Measurements from ENCODE around the gene FAM221B.
A peak's percentile ranks its signal among the peaks of the same experiment; 100 is the strongest.

The FAM221B gene

GRCh38 chr9:35828716-35829083 lies at the start of gene FAM221B:
TSS of gene FAM221B (minus strand) at chr9:35828732. CDS start at chr9:35826161, 2,571 bp downstream.
- DNase-seq, result peak; percentile 39

GRCh38 chr9:35872505-35872904 lies 44.0 kb upstream of the FAM221B start:
- DNase-seq, result no peak

GRCh38 chr9:35871545-35871944 lies 43.0 kb upstream of the FAM221B start:
- DNase-seq, result no peak

GRCh38 chr9:35870351-35870923 lies 41.9 kb upstream of the FAM221B start, which contains the start of gene OR13J1:
TSS of gene OR13J1 (minus strand) at chr9:35870401. CDS start at chr9:35870401, 0 bp downstream.
- DNase-seq, result no peak

GRCh38 chr9:35869621-35870216 lies 41.2 kb upstream of the FAM221B start:
- no peak for DNase-seq

- DNase-seq, result no peak
These were observed 40.4 kb upstream of the FAM221B start for GRCh38 chr9:35868933-35869332.

- DNase-seq, result no peak
These were observed 39.0 kb upstream of the FAM221B start for GRCh38 chr9:35867538-35867937.

GRCh38 chr9:35864695-35865255 lies 36.2 kb upstream of the FAM221B start:
- DNase-seq, result no peak

- no peak for DNase-seq
These were observed 35.1 kb upstream of the FAM221B start for GRCh38 chr9:35863583-35863982.

- no peak for DNase-seq
These were observed 33.8 kb upstream of the FAM221B start for GRCh38 chr9:35862328-35862727.

GRCh38 chr9:35861161-35861897 lies 32.8 kb upstream of the FAM221B start:
- DNase-seq, result no peak

GRCh38 chr9:35859990-35860339 lies 31.4 kb upstream of the FAM221B start:
- DNase-seq, result no peak

GRCh38 chr9:35859310-35859989 lies 30.9 kb upstream of the FAM221B start:
- peak; percentile 32 for DNase-seq

- no peak for DNase-seq
These were observed 29.9 kb upstream of the FAM221B start for GRCh38 chr9:35858458-35858857.

- no peak for DNase-seq
These were observed 28.4 kb upstream of the FAM221B start for GRCh38 chr9:35856882-35857281.

- DNase-seq, result no peak
These were observed 27.7 kb upstream of the FAM221B start for GRCh38 chr9:35856206-35856605.

GRCh38 chr9:35854091-35854762 lies 25.7 kb upstream of the FAM221B start:
- no peak for DNase-seq

- no peak for DNase-seq
These were observed 24.6 kb upstream of the FAM221B start for GRCh38 chr9:35852876-35853865.

GRCh38 chr9:35852267-35852815 lies 23.8 kb upstream of the FAM221B start:
- no peak for DNase-seq

GRCh38 chr9:35847792-35848572 lies 19.4 kb upstream of the FAM221B start:
- no peak for DNase-seq
